HG03025 (cell line): ENCODE results near the gene LRRC28.

ENCODE experiments used
- ATAC-seq: cut with Tn5 transposase; IDR thresholded peaks from one replicate; pipeline ENCODE4 v1.9.1; 2021; ENCODE audit warnings: mild to moderate bottlenecking, moderate library complexity; ENCODE audit not compliant: unreplicated experiment, low FRiP score

LRRC28 gene

DNA sequence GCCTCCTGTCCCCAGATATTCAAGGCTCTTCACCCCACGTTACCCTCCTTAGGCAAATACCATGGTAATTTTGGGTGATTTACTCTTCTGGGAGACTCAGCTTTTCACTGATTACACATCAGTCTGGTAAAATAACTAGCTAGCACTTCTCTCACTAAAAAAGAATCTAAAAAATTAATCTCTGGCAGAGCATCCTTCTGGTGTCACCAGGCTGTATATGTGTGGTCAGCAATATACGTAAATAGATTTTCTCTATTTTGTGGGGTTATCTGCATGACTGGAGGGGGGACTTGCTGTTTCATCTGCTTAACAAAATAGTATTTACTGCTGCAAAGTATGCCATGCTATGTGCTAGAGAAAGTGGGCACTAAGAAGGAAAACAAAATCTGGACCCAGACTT is 45.1 kb downstream of the LRRC28 start:
- no peak for ATAC-seq

DNA sequence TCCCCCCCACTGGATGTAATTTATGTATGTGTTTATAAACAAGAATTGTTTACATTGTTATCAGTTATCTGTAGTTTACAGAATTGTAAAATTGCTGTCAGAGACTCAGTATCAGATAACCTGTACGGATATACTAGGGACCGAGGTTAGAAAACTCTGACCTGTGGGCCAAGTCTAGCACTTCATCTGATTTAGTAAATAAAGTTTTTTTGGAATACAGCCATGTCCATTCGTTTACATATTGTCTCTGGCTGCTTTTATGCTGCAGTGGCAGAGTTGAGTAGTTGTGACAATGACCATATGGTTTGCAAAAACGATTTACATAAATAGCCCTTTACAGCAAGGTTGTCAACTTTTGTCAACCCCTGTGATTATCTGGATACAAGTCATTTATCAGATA is 52.6 kb downstream of the LRRC28 start:
- no peak for ATAC-seq

DNA sequence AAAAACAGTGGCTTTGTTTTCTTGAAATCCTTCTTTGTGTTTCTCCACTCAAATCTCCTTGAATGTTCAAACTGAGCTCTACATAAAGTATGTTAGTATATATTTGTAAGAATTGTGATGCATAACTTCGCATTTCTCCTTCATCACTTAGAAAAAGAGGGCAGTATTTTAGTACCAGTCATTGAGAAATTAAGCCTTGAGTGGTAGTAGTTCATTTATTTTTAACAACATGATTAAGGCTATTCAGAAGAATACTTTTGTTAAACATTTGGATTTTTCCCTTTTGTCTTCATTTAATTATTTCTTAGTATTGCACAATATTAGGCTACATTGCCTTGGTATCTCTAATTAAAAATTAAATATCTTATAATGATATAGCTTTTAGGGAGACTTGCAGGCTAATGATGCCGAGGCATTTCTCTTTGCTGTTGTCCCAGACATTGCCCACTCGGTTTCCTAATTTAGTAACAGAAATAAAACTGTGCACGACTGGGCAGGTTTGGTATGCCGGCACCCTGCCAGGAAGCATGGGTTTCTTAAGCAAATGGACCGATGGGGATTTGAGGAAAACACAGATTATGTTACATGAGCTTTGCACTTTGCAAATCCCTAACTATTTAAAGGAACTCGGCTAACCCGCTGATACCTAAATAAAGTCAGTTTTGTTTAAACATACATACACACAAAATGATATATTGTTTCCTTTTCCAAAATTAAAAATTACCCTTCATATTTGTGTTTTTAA is 54.7 kb downstream of the LRRC28 start:
- ATAC-seq = no peak

DNA sequence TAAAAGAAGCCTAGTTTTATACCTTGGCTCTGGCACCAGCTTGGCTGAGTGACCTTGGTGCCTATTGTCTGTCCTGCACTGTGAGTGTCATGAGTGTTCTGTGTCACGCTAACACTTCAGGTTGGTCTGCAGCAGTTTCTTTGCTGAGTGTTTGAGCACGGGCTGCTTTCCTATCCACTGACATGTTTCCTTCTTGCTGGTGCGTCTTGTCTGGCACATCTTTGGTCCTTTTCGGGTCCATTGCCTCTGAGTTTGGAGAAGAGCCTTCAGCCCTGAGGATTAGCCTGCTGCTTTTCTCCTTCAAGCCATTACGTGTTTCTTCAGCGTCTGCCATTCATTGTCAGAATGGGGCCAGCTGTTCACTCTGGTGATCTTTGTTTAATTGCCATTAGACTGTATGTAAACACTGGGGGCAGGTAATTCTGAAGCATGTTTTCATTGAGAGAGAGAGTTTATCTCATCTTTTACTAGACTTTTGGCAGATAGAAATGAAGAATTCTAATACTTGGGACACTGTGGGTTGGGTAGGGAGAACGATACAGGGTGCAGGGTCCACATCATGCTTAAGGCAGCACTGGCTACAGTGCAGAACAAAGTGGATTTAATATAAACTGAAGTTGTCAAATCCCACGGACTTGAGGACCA is 55.5 kb downstream of the LRRC28 start:
- ATAC-seq = no peak

DNA sequence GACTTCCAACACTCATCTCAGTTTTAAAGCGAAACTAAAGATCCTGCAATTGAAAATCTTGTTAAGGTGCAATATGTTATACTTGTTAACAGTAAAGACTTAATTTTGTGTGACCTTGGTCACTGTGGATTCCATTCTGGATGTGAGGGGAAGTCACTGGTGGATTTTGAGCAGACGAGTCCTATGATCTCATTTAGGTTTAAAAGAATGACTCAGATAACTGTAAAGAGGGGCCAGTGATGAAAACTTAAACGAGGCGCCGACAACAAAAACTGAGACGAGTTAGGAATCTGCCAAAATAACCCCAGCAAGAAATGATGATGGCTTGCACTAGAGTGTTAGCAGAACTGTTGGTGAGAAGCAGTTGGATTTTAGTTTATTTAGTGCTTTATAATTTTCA is 56.5 kb downstream of the LRRC28 start:
- ATAC-seq = no peak

DNA sequence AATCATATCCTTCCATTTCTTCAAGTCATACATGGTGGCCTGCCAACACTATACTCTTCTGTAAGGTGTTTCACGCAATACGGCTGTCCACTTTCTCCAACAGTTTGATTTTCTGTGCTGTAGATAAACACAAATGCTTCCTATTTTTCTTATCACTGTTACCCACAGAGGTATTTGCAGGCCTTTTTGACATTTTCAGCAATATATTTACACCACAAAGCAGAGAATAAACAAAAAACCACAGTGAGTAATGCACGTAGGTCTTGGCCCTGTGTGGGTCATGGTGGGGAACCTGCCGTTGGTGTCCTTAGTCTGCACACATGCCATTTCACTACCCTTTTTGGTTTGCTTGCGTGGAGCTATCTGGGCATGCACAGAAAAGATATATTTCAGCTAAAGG is 59.5 kb downstream of the LRRC28 start:
- ATAC-seq = no peak

DNA sequence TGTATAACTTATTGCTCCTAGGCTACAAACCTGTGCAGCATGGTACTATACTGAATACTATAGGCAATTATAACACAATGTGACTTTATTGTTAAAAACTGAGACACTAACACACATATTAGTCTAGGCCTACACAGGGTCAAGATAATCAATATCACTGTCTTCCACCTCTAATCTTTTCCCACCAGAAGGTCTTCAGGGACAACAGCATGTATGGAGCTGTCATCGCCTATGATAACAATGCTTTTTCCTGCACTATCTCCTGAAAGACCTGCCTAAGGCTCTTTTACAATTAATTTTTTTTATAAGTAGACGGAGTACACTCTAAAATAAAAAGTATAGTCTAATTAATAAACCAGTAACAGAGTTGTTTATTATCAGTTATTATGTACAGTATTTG is 60.9 kb downstream of the LRRC28 start:
- no peak for ATAC-seq

DNA sequence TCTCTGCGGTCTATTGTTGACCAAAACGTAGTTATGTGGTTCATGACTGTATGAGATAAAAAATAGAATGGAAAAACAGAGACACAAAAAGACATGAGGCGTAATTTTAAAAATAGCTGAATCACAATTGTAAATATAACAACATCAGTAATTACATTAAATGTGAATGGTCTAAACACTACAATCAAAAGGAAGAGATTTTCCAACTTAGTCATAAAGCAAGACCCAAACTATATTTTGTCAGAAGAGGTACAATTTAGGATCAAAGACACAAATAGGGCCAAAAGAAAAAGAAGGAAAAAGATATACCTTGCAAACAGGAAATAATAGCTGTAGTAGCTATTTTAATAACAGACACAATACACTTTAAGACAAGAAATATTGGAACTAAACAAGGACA is 61.5 kb downstream of the LRRC28 start:
- no peak for ATAC-seq

DNA sequence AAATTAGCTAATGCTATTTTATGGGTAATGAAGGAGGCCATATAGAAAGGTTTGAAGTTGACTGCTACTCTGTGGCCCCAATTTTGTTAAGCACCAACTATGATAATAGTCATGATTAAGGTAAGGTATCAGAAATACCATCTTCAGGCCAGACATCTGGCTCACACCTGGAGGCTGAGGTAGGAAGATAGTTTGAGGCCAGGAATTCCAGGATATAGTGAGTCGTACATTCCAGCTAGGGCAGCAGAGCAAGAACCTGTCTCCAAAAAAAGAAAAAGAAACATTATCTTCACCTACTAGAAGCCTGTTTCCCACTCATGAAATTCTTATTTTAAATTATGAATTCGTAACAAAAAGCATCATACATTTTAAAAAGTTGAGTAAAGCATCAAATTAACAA is 64.4 kb downstream of the LRRC28 start:
- ATAC-seq = no peak

DNA sequence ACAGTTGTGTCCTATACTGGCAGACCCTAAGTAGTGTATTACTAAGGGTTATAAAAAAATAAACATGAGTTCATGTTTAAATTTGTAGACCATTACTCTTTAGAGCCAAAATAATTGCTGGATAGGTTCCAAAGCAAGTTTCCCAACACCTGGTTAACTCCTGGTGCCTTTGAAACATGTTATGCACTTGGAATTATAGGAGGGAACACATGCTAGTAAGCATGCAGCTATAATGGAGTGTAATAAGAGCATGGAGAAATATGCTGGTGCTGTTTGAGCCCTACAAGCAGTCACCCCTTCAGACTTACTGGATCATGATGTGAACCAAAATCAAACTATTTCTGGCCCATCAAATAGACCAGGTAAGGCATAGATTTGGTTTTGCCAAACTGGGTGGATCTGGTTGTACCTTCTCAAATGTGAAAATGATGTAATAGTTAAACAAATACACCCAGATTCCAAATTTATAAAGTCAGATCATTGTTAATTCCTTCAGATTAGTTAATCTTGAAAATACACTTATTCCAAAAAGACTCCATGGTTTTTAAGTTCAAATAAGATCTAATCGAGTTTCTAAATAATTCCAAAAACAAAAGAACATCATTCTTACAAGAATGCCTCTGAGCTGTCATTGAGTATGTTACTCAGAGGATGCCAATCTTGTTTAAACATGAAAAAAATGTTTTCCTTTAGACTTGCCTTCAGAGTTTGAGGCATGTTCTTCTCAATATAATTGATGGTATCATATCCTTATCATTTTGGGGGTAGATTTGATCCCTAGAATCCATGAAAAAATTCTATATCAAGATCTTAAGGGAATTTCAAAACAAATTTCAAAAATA is 69.3 kb downstream of the LRRC28 start:
- ATAC-seq = no peak

DNA sequence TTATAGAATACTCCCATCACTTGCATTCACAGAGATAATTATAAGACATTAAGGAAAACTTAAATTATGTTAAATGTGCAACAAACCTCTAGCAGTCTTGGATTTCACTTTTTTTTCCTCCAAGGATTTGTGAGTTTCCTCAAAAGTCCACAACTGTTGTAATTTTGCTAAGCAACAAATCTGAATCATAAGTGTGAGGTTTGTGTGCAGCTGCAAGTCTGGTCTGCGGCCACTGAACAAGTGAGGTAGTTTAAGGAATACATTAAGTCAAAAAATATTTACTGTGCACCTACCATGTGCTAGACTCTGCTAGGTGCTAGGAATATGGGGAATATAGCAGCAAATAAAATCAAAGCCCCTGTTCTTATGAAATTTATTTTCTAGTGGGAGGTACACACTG is 70.2 kb downstream of the LRRC28 start:
- ATAC-seq = no peak

DNA sequence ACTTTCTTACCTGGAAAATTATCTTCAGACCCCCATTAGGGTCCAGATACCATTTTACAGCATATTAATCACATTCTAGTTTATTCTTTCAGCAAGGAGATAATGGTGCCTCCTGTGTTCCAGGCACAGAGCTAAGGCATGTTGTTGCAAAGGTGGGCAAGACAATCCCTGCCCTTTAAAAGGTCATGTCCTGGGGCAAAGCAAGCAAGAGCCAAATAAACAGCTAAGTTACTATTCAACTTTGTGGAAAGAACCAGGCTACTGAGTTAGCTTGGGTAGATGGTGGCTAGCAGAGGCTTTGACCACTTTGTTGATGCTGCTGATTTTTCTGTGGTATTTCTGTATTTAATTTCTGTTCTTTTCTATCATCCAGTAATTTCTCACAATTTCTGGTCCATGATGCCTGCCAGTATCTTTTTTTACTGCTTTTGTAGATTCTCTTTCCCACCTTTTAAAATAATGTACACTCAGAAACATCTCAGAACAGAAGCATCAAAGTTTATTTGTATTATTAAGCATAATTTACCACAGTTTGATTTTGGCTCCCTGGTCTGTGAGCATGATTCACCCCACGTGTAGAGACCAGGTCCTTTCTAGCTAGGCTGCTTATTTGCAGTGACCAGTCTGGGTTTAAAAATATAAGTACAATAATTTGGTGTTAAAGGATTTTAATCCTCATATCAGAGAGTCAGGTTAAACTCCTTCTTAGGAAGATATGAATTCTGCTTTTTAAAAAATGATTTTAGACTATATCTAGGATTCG is 71.5 kb downstream of the LRRC28 start:
- ATAC-seq = no peak

DNA sequence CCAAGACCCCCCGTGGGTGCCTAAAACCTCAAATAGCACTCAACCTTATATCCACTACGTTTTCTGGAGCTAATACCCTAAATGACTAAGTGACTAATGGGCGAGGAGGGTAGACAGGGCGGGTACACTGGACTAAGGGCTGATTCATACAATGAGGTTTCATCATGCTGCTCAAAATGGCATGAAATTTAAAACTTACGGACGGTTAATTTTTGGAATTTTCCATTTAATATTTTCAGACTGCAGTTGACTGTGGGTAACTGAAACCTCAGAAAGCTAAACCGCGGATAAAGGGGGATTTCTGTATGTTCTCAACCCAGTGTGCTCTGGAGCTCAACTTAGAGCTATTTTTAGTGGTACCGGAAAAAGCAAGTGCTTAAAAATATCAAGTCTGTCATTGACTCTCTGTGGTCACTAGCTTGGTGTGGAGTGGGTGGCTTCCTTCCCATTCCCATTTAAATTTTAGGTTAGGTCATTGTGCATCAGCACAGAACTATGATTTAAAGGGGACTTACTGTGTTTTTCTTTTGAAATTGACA is 72.9 kb downstream of the LRRC28 start:
- no peak for ATAC-seq

DNA sequence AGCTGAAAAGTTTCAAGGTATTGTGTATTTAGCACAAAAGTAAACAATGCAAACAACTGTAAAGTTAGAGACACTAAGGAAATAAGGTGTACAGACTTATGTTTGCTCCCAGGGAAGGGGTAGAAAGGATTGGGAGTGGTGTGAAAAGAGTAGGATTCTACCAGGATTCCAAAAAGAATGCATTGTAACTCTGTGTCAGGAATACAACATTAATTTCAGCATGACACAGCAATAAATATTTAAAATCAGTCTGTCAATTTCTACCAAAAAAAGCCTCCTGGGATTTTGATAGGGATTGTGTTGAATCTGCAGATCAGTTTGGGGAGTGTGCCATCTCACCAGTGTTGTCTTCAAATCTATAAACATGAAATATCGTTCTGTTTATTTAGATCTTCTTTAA is 73.4 kb downstream of the LRRC28 start:
- no peak for ATAC-seq

DNA sequence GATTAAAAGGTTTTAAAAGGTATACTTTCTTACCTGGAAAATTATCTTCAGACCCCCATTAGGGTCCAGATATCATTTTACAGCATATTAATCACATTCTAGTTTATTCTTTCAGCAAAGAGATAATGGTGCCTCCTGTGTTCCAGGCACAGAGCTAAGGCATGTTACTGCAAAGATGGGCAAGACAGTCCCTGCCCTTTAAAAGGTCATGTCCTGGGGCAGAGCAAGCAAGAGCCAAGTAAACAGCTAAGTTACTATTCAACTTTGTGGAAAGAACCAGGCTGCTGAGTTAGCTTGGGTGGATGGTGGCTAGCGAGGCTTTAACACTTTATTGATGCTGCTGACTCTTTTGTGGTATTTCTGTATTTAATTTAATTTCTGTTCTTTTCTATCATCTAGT is 75.0 kb downstream of the LRRC28 start:
- no peak for ATAC-seq

DNA sequence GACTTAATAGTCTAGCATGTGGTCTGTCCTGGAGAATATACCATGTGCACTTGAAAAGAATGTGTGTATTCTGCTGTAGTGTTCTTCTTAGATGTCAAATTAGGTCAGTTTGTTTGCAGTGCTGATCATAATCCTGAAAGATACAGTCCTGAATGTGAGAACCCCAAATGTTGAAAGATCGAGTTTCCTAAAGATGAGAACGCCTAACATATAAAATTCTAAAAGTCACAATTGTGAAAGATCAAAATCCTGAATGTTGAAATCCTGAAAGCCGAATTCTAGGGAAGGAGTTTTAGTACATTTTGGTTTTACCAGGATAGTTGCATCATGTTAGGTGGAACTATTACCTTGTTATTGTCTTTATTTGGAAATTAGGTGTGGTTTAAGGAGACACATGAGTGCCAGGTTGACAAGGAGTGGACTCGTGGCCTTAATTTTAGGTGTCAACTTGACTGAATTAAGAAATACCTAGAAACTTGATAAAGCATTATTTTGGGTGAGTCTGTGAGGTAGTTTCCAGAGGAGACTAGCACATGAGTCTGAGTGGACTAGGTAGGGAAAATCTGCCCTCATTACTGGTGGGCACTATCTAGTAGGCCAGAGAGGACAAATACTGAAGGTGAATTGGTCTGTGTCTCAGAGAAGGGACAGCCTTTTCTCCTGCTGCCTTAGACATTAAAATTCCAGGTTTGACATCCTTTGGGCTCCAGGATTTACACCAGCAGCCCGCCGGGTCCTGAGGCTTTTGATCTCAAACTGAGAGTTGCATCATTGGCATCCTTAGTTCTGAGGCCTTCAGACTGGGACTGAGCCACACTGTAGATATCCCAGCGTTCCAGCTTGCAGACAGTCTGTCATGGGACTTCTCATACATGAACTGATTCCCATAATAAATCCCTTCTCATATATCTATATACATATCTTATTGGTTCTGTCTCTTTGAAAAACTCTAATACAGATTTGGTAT is 77.1 kb downstream of the LRRC28 start:
- ATAC-seq = no peak

DNA sequence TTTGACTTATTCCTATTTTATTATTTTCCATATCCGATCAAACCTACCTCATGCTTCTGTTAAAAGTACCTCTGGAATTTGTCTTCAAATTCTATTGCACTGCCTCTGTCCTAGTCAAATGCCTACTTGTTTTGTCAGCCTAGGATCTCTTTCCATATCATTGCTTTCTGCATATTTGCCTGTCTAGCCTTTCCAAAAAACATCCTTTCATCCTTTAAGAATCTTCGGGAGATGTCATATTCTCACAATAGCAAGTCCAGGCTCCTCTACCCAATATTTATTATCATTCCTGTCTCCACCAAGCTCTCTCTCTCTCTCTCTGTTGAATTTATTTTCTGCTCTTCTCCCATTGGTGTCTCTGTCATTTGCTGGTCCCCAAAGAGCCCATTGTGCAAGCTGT is 80.1 kb downstream of the LRRC28 start:
- ATAC-seq = no peak

DNA sequence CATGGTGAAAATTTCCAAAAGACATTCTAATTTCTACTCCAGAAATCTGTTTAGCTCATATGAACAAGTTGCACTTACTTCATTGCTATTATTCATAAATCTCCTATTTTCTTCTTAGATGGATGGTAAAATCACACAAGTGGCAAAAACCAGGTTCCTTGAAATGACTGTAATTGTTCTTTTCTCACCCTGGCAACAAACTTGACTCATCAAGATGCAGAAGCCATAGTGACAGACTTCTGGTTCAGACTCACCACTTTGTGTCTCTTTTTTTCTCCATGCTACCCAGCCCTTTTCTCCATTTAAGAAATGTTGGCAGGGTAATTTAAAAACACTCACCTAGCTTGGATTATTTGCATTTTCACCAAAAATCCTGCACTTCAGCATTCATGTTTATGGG is 82.1 kb downstream of the LRRC28 start:
- no peak for ATAC-seq

DNA sequence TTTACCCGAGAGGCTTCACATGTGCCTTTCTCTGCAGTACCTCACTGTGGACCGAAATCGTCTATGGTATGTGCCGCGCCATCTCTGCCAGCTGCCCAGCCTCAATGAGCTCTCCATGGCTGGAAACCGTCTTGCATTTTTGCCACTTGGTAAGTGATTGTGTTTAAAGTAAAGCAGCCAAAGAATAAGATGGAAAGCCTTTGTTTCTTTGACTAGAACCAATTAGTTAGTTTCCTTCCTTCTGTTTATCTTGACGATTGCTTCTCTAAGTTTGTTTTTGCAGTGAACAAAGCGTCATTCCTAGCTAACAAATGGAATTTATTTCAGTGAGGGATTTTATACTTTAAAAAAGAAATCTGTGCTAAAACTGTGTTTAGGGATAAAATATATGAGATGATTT is 82.7 kb downstream of the LRRC28 start:
- ATAC-seq = no peak
